ENCODE results near the gene SHROOM3.

SHROOM3 gene

DNA sequence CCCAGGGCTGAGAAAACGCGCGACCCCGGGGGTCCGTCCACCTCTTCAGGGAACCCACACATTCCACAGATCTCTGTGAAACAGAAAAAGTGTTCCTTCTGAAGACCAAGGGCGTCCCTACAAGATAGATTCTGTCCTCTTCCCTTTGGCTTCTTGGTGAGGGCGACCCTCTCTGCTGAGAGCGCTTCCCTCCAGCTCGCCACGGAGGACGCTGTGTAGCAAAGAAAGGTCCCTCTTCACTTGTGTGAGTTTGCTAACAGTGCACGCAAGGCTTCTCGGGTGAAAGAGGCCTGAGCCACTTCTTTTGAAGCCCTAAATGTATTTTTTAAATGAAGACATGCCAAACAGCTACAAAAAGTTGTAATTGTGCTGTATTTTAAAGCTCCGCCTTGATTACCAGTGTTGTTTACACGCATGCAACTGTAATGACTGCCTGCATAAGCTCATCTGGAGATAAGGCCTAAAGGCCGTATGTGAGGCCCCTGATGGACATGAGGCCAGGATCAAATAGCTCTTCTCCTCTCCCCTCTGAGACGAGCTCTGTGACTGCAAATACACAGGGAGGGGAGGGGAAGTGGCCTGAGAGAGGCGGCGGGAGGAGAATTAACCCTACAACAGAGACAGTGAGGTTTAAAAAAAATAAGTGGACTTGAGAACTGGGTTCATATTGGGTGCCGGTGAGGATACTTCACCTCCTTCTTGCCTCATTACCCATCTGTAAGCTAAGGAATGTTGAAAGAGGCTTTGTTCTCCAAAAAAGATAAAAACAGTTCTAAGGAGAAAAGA lies 367.4 kb downstream of the SHROOM3 start:
- no peak for DNase-seq (ENCODE audit: low read depth)
- TF ChIP-seq, protein P1, sequence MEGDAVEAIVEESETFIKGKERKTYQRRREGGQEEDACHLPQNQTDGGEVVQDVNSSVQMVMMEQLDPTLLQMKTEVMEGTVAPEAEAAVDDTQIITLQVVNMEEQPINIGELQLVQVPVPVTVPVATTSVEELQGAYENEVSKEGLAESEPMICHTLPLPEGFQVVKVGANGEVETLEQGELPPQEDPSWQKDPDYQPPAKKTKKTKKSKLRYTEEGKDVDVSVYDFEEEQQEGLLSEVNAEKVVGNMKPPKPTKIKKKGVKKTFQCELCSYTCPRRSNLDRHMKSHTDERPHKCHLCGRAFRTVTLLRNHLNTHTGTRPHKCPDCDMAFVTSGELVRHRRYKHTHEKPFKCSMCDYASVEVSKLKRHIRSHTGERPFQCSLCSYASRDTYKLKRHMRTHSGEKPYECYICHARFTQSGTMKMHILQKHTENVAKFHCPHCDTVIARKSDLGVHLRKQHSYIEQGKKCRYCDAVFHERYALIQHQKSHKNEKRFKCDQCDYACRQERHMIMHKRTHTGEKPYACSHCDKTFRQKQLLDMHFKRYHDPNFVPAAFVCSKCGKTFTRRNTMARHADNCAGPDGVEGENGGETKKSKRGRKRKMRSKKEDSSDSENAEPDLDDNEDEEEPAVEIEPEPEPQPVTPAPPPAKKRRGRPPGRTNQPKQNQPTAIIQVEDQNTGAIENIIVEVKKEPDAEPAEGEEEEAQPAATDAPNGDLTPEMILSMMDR (conservative IDR thresholded peaks at IDR 0.05; ENCODE audit: control insufficient read depth, insufficient read depth, low read depth, low read length): no peak
- no peak overlapping the region for H3K4me3 ChIP-seq (ENCODE audit: control insufficient read depth, low read depth, low read length)

DNA sequence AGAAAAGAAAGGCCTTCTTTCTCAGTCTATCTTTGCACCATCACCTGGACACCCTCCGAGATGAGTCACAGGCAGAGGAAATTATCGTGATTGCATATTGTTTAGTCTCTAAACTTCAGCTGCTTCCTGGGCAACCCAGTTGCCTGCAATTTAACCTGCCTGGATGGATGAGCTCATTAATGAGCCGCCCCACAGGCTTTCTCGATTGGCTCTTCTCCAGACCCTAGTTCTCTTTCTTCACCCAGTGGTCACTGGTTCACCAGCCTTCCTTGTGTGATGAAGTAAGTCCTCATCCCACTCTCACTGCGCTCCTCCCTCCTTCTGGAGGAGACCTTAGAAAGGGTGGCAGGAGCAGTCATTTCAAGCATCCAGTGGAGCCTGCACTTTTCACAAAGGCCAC lies 368.5 kb downstream of the SHROOM3 start:
- H3K4me3 ChIP-seq (ENCODE audit: control insufficient read depth, low read depth, low read length): no peak overlapping the region
- DNase-seq (ENCODE audit: low read depth): peak; percentile 84
- TF ChIP-seq, protein P1 (conservative IDR thresholded peaks at IDR 0.05; ENCODE audit: control insufficient read depth, insufficient read depth, low read depth, low read length): no peak

DNA sequence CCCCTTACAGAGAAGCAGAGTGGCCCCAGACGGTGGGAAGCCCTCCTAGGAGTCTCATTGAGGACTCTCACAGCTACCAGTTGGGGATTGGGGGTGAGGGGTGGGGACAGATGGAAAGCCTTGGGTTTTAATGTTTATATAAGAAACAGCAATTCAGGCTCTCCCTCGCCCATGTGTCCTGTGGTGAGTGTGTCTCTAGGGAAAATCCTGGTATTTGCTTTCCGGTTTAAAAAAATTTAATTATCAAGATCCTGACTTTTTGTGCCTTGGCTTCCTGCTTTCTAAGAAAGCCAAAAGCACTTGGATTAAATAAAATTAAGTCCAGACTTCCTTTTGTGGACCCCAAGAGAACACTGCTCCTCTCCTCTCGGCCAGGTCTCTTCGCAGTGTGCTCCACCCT lies 369.1 kb downstream of the SHROOM3 start:
- peak; percentile 55 for DNase-seq (ENCODE audit: low read depth)
- H3K4me3 ChIP-seq (ENCODE audit: control insufficient read depth, low read depth, low read length): no peak overlapping the region
- TF ChIP-seq, protein P1 (conservative IDR thresholded peaks at IDR 0.05; ENCODE audit: control insufficient read depth, insufficient read depth, low read depth, low read length): no peak

DNA sequence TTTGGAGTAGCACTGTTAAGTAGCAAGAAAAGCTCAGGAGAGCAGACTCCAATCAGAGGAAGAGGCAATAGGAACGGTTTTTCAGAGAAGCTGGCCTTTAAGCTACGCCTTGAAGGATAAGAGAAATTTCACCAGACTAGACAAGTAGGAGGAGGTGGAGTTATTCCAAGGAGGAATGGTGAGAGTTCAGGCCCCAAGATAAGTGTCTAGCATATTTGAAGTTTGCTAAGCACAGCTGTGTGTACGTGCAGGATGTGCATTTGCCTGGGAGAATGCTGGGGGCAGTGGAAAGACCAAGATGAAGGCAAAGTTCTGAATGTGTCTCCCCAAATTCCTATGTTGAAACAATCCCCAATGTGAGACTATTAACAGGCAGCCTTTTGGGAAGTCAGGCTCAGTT lies 371.3 kb downstream of the SHROOM3 start:
- TF ChIP-seq, protein P1 (conservative IDR thresholded peaks at IDR 0.05; ENCODE audit: control insufficient read depth, insufficient read depth, low read depth, low read length): no peak
- H3K4me3 ChIP-seq (ENCODE audit: control insufficient read depth, low read depth, low read length): no peak overlapping the region
- DNase-seq (ENCODE audit: low read depth): no peak

DNA sequence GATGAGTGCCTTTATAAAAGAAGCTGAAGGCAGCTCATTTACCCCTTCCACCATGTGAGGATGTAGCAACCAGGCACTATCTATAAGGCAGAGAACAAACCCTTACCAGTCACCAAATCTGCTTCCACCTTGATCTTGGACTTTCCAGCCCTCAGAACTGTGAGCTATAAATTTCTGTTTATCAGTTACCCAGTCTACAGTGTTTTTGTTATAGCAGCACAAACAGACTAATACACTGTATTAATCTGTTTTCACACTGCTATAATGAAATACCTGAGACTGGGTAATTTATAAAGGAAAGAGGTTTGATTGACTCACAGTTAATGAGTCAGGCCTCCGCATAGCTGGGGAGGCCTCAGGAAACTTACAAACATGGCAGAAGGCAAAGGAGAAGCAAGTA lies 371.7 kb downstream of the SHROOM3 start:
- no peak overlapping the region for H3K4me3 ChIP-seq (ENCODE audit: control insufficient read depth, low read depth, low read length)
- DNase-seq (ENCODE audit: low read depth): no peak
- TF ChIP-seq, protein P1 (conservative IDR thresholded peaks at IDR 0.05; ENCODE audit: control insufficient read depth, insufficient read depth, low read depth, low read length): no peak

DNA sequence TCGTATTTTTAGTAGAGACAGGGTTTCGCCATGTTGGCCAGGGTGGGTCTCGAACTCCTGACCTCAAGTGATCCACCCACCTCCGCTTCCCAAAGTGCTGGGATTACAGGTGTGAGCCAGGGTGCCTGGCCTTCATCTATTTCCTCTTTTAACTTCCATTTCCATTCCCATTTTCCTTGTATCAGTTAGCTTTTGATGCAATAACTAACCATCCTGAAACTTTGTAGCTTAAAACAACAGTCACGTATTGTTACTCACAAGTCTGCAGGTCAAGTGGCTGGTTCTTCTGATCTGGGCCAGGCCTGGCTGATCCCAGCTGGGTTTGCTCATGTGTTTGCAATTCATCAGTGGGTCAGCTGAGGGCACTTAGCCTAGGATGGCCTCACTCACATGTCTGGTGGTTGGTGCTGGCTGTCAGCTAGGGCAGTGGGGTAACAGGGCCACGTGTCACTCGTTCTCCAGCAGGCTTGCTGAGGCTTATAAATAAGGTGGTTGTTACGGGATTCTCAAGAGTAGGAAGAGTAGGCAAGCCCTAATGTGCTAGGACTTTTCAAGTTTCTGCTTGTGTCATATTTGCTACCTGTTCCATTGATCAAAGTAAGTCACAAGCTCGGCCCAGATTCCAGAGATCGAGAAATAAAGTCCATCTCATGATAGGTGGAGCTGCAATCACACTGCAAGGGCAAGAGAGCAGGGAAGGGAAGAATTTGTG lies 374.7 kb downstream of the SHROOM3 start:
- peak; percentile 42 for DNase-seq (ENCODE audit: low read depth)
- TF ChIP-seq, protein P1 (conservative IDR thresholded peaks at IDR 0.05; ENCODE audit: control insufficient read depth, insufficient read depth, low read depth, low read length): no peak
- H3K4me3 ChIP-seq (ENCODE audit: control insufficient read depth, low read depth, low read length): no peak overlapping the region

Data from fibroblast of mammary gland (primary cell).